ENCODE data around the gene RORC.

Gene RORC

DNA sequence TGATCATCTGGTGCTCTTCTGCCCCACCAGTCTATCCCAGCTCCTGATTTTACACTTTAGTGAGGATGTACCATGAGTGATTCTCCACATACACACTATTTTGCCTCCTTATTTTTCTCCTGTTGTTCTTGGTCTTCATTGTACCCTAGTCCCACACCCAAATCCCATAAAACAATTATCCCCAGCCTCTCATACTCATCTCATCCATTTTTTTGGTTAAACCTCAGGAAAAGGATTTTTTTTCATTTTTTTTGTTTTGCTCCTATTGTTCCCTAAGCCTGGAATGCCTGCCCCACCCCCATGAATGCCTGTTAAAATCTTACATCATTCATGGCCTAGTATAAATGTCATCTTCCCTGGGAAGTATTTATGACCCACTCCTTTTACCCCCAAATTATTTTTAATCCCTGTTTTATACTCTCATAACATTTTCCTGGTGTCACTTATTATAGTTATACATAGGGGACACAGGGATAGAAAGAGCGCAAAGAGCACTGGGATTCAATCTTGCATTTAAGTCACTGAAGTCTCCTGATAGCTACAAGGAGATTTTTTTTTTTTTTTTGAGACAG, 21.5 kb downstream of the RORC start:
- TF ChIP-seq GATA2 (IDR thresholded peaks at IDR 0.05; ENCODE audit: low read depth, low read length) (no peak), GATA3 (IDR thresholded peaks at IDR 0.05; ENCODE audit: low read depth, low read length) (no peak)

DNA sequence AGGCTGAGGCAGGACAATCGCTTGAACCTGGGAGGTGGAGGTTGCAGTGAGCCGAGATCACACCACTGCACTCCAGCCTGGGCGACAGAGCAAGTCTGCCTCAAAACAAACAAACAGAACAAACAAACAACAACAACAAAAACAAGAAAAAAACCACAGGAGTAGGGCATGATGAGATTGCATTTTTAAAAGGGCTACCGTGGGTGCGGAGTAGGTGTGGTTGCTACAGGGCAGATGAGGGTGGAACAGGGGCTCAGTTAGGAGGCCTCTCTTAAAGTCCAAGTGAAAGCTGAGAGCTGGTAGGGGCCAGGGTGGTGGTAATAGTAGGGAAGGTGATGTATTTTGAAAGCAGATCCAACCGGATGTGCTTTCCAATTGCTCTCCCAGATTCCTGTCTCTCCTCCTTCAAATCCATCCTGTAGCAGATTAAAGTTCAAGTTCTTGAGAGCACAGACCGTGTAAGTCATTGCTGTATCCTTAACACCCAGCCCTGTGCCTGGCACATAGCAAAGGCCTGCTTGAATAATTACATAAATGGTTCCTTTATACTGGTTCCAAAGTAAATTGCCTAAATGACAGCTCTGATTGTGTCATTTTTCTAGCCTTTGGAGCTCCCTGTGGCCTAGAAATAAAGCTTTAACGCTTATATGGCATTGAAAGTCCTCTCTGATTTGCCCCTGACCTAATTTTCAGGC, 22.2 kb downstream of the RORC start:
- TF ChIP-seq GATA2 (IDR thresholded peaks at IDR 0.05; ENCODE audit: low read depth, low read length) = no peak
- TF ChIP-seq GATA3 (IDR thresholded peaks at IDR 0.05; ENCODE audit: low read depth, low read length) = no peak

DNA sequence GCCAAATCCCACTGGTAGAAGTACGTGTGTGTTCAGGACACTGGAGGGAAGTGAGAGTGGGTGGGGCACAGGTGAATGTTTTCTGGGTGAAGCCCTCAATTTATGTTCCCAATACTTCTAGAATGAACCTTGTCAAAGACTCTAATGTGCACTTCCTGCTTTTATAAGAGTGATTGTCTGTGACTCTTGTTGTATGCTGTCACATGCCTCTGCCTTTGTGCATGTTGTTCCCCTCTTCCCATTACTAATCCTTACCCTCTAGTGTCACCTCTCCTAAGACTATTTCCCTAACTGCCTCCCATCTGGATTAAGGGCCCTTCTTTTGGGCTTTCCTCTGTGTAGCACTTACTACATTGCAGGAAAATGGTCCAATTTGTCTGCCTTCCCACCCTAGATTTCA, 23.8 kb downstream of the RORC start:
- TF ChIP-seq GATA2 (IDR thresholded peaks at IDR 0.05; ENCODE audit: low read depth, low read length) (no peak), GATA3 (IDR thresholded peaks at IDR 0.05; ENCODE audit: low read depth, low read length) (no peak)

DNA sequence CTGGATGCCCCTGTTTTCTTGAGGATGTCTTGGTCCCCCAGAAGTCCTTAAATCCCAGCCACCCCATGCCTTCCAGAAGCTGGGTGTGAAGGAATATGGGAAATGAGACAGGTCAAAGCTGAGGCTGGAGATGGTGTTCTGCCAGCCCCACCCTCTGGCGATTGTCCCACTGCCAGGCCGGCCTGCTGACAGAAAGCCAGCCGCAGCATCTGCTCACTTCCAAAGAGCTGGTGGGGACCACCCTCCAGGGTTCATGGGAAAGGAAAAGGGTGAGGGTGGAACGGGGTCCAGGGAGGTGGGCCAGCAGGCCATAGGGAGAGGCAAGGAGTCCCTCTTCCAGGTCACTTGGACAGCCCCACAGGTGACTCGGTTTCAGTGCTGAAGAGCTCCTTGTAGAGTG, 24.5 kb downstream of the RORC start:
- TF ChIP-seq GATA3 (IDR thresholded peaks at IDR 0.05; ENCODE audit: low read depth, low read length) (no peak), GATA2 (IDR thresholded peaks at IDR 0.05; ENCODE audit: low read depth, low read length) (no peak)

DNA sequence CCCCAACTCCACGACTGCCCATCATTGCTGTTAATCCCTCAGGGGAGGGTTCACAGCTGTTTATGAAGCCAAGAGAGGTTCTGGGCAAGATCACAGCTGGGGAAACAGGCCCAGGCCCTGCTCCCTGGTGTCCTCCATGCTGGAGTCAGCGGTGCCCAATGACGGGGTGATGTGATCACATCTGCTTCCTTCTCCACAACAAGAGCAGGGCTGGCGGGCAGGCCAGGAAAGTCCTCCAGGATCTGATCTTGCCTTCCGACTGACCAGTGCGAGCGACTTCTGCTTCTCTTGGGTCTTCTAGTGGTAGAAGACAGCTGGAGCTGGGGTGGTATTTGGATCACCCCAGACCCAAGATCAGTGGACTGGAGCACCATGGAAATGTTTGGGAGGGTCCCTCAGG, 25.4 kb downstream of the RORC start:
- TF ChIP-seq GATA3 (IDR thresholded peaks at IDR 0.05; ENCODE audit: low read depth, low read length) (no peak), GATA2 (IDR thresholded peaks at IDR 0.05; ENCODE audit: low read depth, low read length) (no peak)

DNA sequence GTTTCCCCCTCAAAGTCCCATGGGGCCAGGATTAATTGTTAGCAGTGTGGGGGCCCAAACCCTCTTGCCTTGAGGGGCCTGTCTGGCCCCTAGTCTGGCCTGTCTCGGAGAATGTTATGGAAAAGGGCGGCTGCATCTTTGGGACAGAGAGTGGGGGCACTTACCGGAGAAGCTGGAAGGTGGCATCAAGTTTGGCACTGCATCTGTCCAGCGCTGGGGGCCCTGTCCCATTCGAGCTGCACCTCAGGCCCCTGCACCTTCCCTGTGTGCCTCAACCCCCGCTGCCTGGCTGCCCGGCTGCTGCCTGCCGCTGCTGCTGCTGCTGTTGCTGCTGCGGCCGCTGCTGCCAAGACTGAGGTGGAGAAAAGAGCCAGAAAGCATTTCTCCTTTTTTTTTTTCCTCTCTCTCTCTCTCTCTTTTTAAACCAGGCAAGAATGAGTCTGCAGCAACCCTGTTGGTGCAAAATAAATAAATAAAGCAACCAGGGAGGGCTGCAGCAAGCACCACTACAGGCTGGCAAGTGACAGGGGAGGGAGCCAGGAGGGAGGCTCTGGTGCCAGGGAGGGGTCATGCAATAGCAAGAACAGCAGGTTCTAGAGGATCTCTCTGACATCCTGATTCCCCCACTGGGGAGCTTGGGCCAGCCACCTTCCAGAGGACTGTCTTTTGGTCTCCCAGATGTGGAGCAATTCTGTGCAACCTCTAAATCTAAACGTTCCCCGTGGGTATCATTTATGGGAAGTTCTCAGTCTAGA, 26.4 kb downstream of the RORC start, which contains the start of gene LINGO4:
TSS of gene LINGO4 (minus strand) at position 354 of the 755 bp plus-strand sequence. CDS start 2,715 bp downstream, outside the sequence.
- TF ChIP-seq GATA2 (IDR thresholded peaks at IDR 0.05; ENCODE audit: low read depth, low read length) (no peak), GATA3 (IDR thresholded peaks at IDR 0.05; ENCODE audit: low read depth, low read length) (no peak)

DNA sequence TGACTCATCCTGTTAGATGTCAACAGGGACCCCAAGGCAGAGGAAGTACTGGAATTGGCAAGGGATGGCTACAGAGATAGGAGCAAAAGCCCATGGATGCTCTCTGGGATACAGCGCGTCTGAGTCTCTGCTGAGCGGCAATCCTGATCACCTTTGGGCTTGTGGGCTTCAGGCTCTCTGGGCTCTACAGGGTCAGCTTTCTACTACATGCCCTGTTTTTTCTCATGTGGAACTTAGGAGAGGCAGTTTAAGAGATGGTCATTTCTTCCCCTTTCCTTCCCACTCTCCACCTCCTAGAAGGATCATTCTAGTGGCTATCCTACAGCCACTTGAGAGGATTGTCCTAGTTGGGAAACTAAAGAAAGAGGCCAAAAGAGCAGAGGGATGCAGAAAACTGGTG, 27.7 kb downstream of the RORC start:
- TF ChIP-seq GATA3 (IDR thresholded peaks at IDR 0.05; ENCODE audit: low read depth, low read length) (no peak), GATA2 (IDR thresholded peaks at IDR 0.05; ENCODE audit: low read depth, low read length) (no peak)

DNA sequence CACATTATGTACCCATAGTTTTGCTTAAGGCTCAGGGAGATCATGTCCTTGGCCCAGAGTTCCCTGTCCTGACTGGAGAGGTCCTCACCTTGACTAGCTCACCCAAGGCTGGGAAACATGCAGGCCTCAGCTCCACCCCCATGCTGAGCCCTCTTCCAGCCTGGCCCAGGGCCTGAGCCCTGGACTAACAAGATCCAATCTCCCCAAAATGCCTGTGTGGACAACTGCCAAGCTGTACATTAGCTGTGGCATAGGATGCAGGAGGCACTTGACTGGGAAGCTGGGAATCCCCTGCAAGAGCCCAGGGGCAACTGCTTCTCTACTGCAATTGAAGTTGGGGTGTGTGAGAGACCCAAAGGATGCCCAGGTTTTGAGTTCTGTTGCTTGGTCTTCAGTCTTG, 28.4 kb downstream of the RORC start:
- TF ChIP-seq GATA2 (IDR thresholded peaks at IDR 0.05; ENCODE audit: low read depth, low read length) (peak; percentile 93), GATA3 (IDR thresholded peaks at IDR 0.05; ENCODE audit: low read depth, low read length) (no peak)

DNA sequence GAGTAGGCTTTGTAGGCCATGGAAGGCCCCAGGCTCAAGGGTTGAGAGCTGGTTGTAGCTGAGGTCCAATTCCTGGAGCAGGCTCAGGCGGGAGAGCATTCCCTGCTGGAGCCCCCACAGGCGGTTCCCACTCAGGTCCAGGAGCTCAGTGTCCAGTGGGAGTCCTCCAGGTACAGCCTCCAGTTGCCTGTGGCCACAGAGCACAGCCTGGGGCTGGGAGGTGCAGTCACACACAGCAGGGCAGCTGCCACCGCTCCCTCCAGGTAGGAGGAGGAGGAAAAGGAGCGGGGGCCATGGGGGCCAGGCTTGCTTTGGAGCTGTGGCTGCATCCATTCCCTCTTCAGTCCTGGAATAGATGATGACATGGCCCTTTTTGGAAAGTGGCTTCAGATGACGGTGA, 29.2 kb downstream of the RORC start:
- no peak for TF ChIP-seq GATA3 (IDR thresholded peaks at IDR 0.05; ENCODE audit: low read depth, low read length)
- TF ChIP-seq GATA2 (IDR thresholded peaks at IDR 0.05; ENCODE audit: low read depth, low read length) = no peak

DNA sequence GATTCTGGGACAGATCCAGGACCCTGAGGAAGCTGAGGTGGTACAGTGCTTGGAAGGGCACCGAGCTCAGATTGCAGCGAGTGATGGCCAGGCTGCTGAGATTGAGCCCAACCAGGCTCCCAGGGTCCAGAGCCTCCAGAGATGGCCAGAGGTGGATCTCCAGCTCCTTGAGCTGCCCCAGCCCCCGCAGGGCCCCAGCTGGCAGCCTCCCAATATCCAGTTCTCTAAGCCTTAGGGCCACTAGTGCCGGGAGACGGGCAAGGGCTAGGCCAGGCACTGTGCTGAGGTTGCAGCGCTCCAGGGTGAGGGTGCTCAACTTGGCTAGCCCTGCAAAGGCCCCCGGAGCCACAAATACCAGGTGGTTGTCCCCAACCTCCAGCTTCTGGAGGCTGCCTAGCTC, 29.8 kb downstream of the RORC start:
- TF ChIP-seq GATA3 (IDR thresholded peaks at IDR 0.05; ENCODE audit: low read depth, low read length) (no peak), GATA2 (IDR thresholded peaks at IDR 0.05; ENCODE audit: low read depth, low read length) (no peak)

DNA sequence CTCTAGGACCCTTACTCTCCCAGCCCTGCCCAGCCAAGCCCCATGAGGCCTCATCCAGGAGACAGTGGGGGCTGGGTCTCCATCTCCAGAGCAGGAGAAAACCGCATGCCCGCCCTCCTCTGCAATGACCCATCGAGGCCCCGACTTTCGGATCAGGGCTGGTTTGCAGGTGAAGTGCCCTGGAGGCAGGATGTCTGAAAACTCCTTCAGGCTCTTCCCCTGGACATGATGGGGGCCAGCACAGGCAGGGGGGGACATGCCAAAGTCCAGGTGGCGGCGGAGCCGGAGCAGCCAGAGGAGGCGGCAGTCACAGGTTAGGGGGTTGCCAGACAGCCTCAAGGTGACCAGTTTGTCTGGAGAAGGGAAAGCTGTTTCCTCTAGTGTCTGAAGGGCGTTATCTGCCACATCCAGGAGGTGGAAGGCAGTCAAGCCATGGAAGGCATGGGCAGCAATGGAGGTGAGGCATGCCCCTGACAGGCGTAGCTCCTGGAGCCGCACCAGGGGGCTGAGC, 30.2 kb downstream of the RORC start:
- no peak for TF ChIP-seq GATA2 (IDR thresholded peaks at IDR 0.05; ENCODE audit: low read depth, low read length)
- no peak for TF ChIP-seq GATA3 (IDR thresholded peaks at IDR 0.05; ENCODE audit: low read depth, low read length)

DNA sequence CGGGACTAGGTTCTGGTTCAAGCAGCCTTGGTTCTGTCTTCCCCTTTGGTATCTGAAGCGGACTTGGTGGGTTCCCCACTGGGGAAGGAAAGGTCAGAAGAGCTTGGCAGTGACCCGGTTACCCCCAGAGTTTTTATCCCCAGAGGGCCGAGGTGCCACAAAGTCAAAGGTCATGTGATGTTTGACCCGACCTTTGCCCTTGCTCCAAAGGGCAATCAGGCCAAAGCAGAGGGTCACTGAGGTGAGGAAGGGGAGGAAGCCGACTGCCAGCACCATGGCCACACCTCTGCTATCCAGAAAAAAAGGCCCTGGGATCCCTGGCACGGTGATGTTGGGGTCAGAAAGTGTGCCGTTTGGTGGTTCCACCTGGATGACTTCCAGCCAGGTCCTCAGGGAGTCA, 30.8 kb downstream of the RORC start:
- TF ChIP-seq GATA2 (IDR thresholded peaks at IDR 0.05; ENCODE audit: low read depth, low read length) = no peak
- TF ChIP-seq GATA3 (IDR thresholded peaks at IDR 0.05; ENCODE audit: low read depth, low read length) = no peak

DNA sequence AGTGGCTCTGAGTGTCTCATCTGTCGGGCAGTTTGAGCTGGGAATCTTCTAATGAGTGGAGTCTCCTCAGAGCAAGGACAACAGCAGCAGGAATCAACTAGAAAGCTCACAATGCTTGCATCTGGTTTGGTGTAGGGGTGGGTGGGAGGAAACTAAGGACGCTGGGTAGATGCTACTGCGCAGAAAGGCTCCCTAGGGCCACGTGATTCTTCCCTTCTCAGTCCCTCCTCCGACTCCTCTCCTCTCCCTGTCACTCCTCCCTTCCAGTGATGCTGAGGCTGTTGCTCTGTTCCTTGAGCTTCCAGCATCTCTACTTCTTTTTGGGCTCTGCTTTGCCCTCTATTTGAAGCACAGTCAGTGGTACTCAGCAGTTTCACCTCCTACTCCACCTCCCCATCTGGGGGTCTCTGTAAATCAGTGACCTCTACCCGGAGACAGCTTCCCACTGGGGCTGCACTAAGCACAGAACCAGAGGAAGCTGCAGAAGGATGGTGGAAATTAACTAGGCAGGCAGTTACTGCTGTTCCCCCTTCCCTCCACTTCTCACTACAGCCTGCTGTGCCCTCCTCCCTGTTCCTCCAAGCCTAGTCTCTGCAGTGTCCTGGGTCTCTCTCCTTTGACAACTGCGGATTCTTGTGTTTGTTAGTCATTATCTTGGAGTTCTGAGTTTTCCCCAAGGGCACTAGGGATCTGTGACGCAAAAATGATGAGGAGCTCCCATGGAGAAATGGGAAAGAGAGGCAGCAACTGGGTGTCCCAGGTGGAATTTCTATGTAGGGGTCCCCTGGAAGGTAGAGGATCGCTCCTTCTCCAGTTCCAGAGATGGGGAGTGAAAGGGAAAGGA, 32.2 kb downstream of the RORC start:
- no peak for TF ChIP-seq GATA3 (IDR thresholded peaks at IDR 0.05; ENCODE audit: low read depth, low read length)
- TF ChIP-seq GATA2 (IDR thresholded peaks at IDR 0.05; ENCODE audit: low read depth, low read length) = no peak

DNA sequence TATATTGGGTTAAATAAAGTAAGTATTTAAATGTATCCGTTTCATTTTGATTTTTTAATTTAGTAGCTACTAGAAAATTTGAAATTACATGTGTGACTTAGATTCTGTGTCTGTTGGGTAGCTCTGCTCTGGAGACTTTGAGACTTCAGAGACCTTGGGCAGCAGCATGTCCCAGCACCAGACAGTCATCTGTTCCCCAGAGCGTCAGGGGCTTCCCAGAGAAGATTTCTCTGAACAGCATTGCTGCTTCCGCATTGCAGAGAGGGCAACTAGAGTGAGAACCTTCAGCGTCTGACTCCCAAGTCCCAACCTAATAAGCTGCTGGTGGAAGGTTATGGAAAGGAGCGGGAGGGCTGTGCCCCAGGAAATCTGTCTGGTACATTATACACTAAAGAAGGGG, 33.0 kb downstream of the RORC start:
- TF ChIP-seq GATA2 (IDR thresholded peaks at IDR 0.05; ENCODE audit: low read depth, low read length) = no peak

All from SH-SY5Y (cell line).